Astrocyte (in vitro differentiated cells and primary cell): ENCODE data around the gene SPRTN. TPM values are rescaled to one million over a fixed set of nuclear protein-coding genes. Genes with fewer than 3 reads are reported as not detected.

Experiments
- DNase-seq: peaks from one replicate; pipeline ENCODE4 v3.0.0-alpha.2; 2010; ENCODE audit warnings: low read depth
- FAIRE-seq: peaks from 2 replicates; lab custom pipeline; 2011; peaks lifted over from hg19 to GRCh38; lab: Jason Lieb, UNC
- H2AFZ ChIP-seq: 2 replicates; pipeline ENCODE4 v1.6.0; 2012; ENCODE audit warnings: low read depth, low read length, inconsistent platforms
- H3K27ac ChIP-seq: 2 replicates; pipeline ENCODE4 v1.5.1; 2011; ENCODE audit warnings: low read depth, low read length, inconsistent platforms
- H3K27me3 ChIP-seq: 2 replicates; pipeline ENCODE4 v1.6.0; 2011; ENCODE audit warnings: low read length, inconsistent platforms; ENCODE audit not compliant: insufficient read depth
- H3K36me3 ChIP-seq: 2 replicates; pipeline ENCODE4 v1.5.1; 2011; ENCODE audit warnings: low read length, inconsistent platforms; ENCODE audit not compliant: insufficient read depth
- H3K4me1 ChIP-seq: 2 replicates; pipeline ENCODE4 v1.5.1; 2011; ENCODE audit warnings: low read length, inconsistent platforms; ENCODE audit not compliant: insufficient read depth
- H3K4me2 ChIP-seq: 2 replicates; pipeline ENCODE4 v1.6.0; 2012; ENCODE audit warnings: low read length, inconsistent platforms
- H3K4me3 ChIP-seq: 2 replicates; pipeline ENCODE4 v1.5.1; 2011; ENCODE audit warnings: low read depth, mild to moderate bottlenecking, low read length, inconsistent platforms; ENCODE audit not compliant: insufficient read depth
- H3K79me2 ChIP-seq: 2 replicates; pipeline ENCODE4 v1.6.0; 2012; ENCODE audit warnings: mild to moderate bottlenecking, low read length, inconsistent platforms; ENCODE audit not compliant: insufficient read depth
- H3K9ac ChIP-seq: 2 replicates; pipeline ENCODE4 v1.6.0; 2012; ENCODE audit warnings: mild to moderate bottlenecking, low read length, inconsistent platforms
- H3K9me3 ChIP-seq: 2 replicates; pipeline ENCODE4 v1.5.1; 2012; ENCODE audit warnings: low read depth, mild to moderate bottlenecking, low read length, inconsistent platforms; ENCODE audit not compliant: insufficient read depth
- H4K20me1 ChIP-seq: 2 replicates; pipeline ENCODE4 v1.6.0; 2012; ENCODE audit warnings: low read length, inconsistent platforms; ENCODE audit not compliant: insufficient read depth
- H3K27ac Mint-ChIP-seq: one replicate; pipeline ENCODE4 v1.8.0; 2021; ENCODE audit warnings: mild to moderate bottlenecking, mixed read lengths; ENCODE audit not compliant: unreplicated experiment
- H3K27me3 Mint-ChIP-seq: one replicate; pipeline ENCODE4 v1.8.0; 2021; ENCODE audit warnings: low read depth, mixed read lengths; ENCODE audit not compliant: unreplicated experiment
- H3K36me3 Mint-ChIP-seq: one replicate; pipeline ENCODE4 v1.8.0; 2021; ENCODE audit warnings: low read depth, mixed read lengths; ENCODE audit not compliant: unreplicated experiment
- H3K4me1 Mint-ChIP-seq: one replicate; pipeline ENCODE4 v1.8.0; 2021; ENCODE audit warnings: low read depth, mixed read lengths; ENCODE audit not compliant: unreplicated experiment
- H3K4me3 Mint-ChIP-seq: one replicate; pipeline ENCODE4 v1.8.0; 2021; ENCODE audit warnings: mild to moderate bottlenecking, moderate library complexity, mixed read lengths; ENCODE audit not compliant: unreplicated experiment
- H3K9me3 Mint-ChIP-seq: one replicate; pipeline ENCODE4 v1.8.0; 2021; ENCODE audit warnings: mild to moderate bottlenecking, mixed read lengths; ENCODE audit not compliant: unreplicated experiment
- EZH2 ChIP-seq: IDR thresholded peaks from 2 replicates; pipeline ENCODE4 v1.6.1; 2012; ENCODE audit warnings: mild to moderate bottlenecking, low read length, inconsistent platforms; ENCODE audit not compliant: insufficient read depth
- total RNA-seq: library from RNA; stranded (reverse); gene quantifications from 2 replicates; pipeline ENCODE4 v1.2.1, GENCODE V29; 2021
- TF ChIP-seq, protein P1 (sequence below): IDR thresholded peaks from 2 replicates; pipeline ENCODE4 v1.5.1; 2011; ENCODE audit warnings: low read depth, mild to moderate bottlenecking, inconsistent platforms, low read length, moderate library complexity; ENCODE audit not compliant: insufficient read depth

SPRTN gene
- total RNA-seq, 1 donor from 2014 or later: 13.6 TPM

DNA sequence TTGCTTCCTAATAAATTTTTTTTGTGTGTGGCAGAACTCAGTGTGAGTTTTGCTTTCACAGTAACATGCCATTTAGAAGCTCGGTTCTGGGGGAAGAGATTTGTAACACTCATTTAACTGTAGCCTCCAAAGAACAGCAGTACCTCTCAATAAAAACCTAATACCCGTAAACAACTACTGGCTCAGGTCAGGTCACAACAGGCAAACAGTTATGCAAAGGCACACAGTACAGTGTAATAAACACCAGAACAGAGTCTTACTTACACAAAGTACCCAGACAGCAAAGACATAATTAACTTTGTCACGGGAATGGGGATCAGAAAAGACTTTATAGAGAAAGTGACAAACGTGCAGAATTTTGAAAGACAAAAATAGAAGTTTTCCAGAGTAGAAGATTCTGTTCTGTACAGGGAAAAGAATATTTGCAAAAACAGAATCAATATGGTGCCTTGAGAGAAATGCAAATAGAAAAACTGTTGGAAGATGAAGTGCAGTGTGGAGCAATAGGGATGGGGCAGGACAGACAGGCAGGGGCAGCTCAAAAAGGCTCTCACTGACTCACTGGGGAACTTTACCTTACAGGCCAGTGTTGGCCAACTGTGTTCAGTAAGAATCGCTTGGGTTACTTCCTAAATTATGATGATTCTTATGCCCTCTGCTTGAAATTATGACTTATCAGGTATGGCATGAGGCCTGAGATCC is 45.2 kb downstream of the SPRTN start:
- H3K27ac Mint-ChIP-seq: no peak overlapping the region
- no peak overlapping the region for H3K9ac ChIP-seq
- H3K36me3 ChIP-seq: no peaks in the 10 kb centered on the region
- H3K9me3 Mint-ChIP-seq: no peaks in the 10 kb centered on the region
- DNase-seq (no peak), FAIRE-seq (no peak)
- peaks cover 76% of the 10 kb centered on the region for H3K79me2 ChIP-seq
- H3K36me3 Mint-ChIP-seq: peaks cover 2% of the 10 kb centered on the region
- no peak overlapping the region for H3K27ac ChIP-seq
- no peak overlapping the region for H3K4me3 Mint-ChIP-seq
- no peaks in the 10 kb centered on the region for H3K9me3 ChIP-seq
- H3K4me1 ChIP-seq: peaks cover 4% of the 10 kb centered on the region
- no peak overlapping the region for H3K4me3 ChIP-seq
- H3K4me1 Mint-ChIP-seq: peaks cover 14% of the 10 kb centered on the region
- no peak overlapping the region for H2AFZ ChIP-seq
- no peaks in the 10 kb centered on the region for H3K27me3 ChIP-seq
- no peak overlapping the region for H3K4me2 ChIP-seq
- peaks cover 22% of the 10 kb centered on the region for H4K20me1 ChIP-seq
- no peaks in the 10 kb centered on the region for H3K27me3 Mint-ChIP-seq
- no peak for TF ChIP-seq EZH2
- TF ChIP-seq, protein P1, sequence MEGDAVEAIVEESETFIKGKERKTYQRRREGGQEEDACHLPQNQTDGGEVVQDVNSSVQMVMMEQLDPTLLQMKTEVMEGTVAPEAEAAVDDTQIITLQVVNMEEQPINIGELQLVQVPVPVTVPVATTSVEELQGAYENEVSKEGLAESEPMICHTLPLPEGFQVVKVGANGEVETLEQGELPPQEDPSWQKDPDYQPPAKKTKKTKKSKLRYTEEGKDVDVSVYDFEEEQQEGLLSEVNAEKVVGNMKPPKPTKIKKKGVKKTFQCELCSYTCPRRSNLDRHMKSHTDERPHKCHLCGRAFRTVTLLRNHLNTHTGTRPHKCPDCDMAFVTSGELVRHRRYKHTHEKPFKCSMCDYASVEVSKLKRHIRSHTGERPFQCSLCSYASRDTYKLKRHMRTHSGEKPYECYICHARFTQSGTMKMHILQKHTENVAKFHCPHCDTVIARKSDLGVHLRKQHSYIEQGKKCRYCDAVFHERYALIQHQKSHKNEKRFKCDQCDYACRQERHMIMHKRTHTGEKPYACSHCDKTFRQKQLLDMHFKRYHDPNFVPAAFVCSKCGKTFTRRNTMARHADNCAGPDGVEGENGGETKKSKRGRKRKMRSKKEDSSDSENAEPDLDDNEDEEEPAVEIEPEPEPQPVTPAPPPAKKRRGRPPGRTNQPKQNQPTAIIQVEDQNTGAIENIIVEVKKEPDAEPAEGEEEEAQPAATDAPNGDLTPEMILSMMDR: no peak

DNA sequence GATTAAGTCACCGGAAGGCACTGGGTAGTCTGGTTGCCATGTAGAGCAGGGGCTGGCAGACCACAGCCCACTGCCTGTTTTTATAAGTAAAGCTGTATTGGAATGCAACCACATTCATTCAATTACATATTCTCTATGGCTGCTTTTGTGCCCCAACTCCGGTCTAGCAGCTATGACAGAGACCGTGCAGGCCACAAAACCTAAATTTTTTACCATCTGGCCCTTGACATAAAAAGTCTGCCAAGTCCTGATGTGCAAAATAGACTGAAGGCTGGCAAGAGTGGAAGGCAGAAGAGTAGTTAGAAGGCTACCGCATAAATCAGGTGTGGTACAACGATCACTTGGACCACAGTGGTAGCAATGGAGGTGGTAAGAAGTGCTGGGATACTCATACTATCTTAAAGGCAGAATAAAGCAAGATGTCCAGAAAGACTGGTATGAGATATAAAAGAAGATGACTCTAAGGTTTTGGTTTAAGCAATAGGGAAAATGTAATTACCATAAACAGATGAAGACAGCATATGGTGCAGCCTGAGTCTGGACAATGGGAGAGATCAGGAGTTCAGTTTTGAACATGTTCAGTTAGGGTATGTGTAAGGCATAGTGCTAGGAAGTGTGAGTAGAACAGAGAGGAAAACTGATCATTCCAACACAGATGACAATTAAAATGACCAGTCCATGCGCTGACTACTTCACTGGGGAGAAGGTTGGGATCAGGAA is 46.8 kb downstream of the SPRTN start:
- no peak for FAIRE-seq
- Mint-ChIP-seq H3K4me1 (peaks cover 16% of the 10 kb centered on the region), H3K36me3 (peaks cover 3% of the 10 kb centered on the region), H3K9me3 (no peaks in the 10 kb centered on the region), H3K4me3 (no peak overlapping the region), H3K27me3 (no peaks in the 10 kb centered on the region), H3K27ac (no peak overlapping the region)
- Histone ChIP-seq H3K79me2 (peaks cover 77% of the 10 kb centered on the region), H3K27ac (no peak overlapping the region), H3K9me3 (no peaks in the 10 kb centered on the region), H3K4me2 (no peak overlapping the region), H3K27me3 (no peaks in the 10 kb centered on the region), H3K4me3 (no peak overlapping the region), H4K20me1 (peaks cover 13% of the 10 kb centered on the region), H3K36me3 (no peaks in the 10 kb centered on the region), H3K9ac (no peak overlapping the region), H3K4me1 (peaks cover 10% of the 10 kb centered on the region), H2AFZ (no peak overlapping the region)
- TF ChIP-seq, protein P1: no peak
- no peak for TF ChIP-seq EZH2
- DNase-seq: no peak

DNA sequence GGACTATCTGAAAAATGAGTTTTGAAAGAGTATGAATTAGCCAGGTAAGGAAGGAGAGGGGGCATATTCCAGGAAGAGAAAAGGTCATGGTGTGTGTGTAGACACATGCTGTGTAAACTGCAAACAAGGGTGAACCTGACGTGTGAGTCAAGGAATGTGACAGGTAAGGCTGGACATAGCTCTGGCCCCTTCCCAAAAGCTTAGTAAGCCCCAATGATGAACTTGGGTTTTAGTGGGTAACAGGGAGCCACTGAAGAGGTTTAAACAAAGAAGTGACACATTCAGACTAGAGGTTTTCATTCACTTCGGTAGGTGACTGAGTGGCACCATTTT is 47.3 kb downstream of the SPRTN start:
- no peak overlapping the region for H3K27ac Mint-ChIP-seq
- H3K9me3 ChIP-seq: no peaks in the 10 kb centered on the region
- H3K4me2 ChIP-seq: no peak overlapping the region
- peaks cover 5% of the 10 kb centered on the region for H3K36me3 Mint-ChIP-seq
- H4K20me1 ChIP-seq: peaks cover 12% of the 10 kb centered on the region
- no peaks in the 10 kb centered on the region for H3K36me3 ChIP-seq
- H3K9ac ChIP-seq: no peak overlapping the region
- peaks cover 15% of the 10 kb centered on the region for H3K4me1 ChIP-seq
- DNase-seq (peak; percentile 29), FAIRE-seq (no peak)
- H3K27me3 Mint-ChIP-seq: no peaks in the 10 kb centered on the region
- no peak overlapping the region for H2AFZ ChIP-seq
- no peak for TF ChIP-seq EZH2
- TF ChIP-seq, protein P1: no peak
- H3K27me3 ChIP-seq: no peaks in the 10 kb centered on the region
- no peak overlapping the region for H3K4me3 ChIP-seq
- peaks cover 21% of the 10 kb centered on the region for H3K4me1 Mint-ChIP-seq
- no peak overlapping the region for H3K27ac ChIP-seq
- no peaks in the 10 kb centered on the region for H3K9me3 Mint-ChIP-seq
- peaks cover 79% of the 10 kb centered on the region for H3K79me2 ChIP-seq
- no peak overlapping the region for H3K4me3 Mint-ChIP-seq
